Heart left ventricle (tissue), 16 donors: ENCODE results near the gene PPP2R2D. TPM values are rescaled to one million over a fixed set of nuclear protein-coding genes. Genes with fewer than 3 reads are reported as not detected.

ENCODE experiments used
- ATAC-seq, 4 donors: fragments of 200-7000 bp; cut with Tn5 transposase; one replicate each; pipeline ENCODE4 v1.9.1; 2020 to 2022; ENCODE audit warnings: moderate library complexity in 4 of 4, mild to moderate bottlenecking in 3 of 4, moderate number of reproducible peaks in 1 of 4
- DNase-seq, 5 donors: peaks; one replicate each; pipeline ENCODE4 v3.0.0-alpha.2; 2020
- H3K27ac ChIP-seq, 12 donors: fragments of 200-600 bp; sonication (generic) in 4 of 12; one replicate each; pipeline versions ENCODE4 v1.5.0 to v1.8.0; 2016 to 2022; ENCODE audit warnings: mild to moderate bottlenecking in 2 of 12
- H3K27me3 ChIP-seq, 9 donors: fragments of 200-600 bp; sonication (generic) in 2 of 9; one replicate each; pipeline versions ENCODE4 v1.5.1 to v1.8.0; 2016 to 2022; ENCODE audit warnings: mild to moderate bottlenecking in 3 of 9
- H3K36me3 ChIP-seq, 9 donors: fragments of 200-600 bp; sonication (generic) in 2 of 9; one replicate each; pipeline versions ENCODE4 v1.5.0 to v1.8.0; 2018 to 2022; ENCODE audit warnings: mild to moderate bottlenecking in 2 of 9
- H3K4me1 ChIP-seq, 12 donors: fragments of 200-600 bp; sonication (generic) in 4 of 12; one replicate each; pipeline versions ENCODE4 v1.5.0 to v1.8.0; 2016 to 2022; ENCODE audit warnings: mild to moderate bottlenecking in 3 of 12
- H3K4me3 ChIP-seq, 12 donors: fragments of 200-600 bp; sonication (generic) in 4 of 12; one replicate each; pipeline versions ENCODE4 v1.5.0 to v1.8.0; 2017 to 2022; ENCODE audit warnings: mild to moderate bottlenecking in 9 of 12, moderate library complexity in 4 of 12
- H3K9me3 ChIP-seq, 12 donors: fragments of 200-600 bp; sonication (generic) in 4 of 12; one replicate each; pipeline versions ENCODE4 v1.5.0 to v1.8.0; 2016 to 2022; ENCODE audit warnings: mild to moderate bottlenecking in 1 of 12
- CTCF ChIP-seq, 12 donors: fragments of 200-600 bp; sonication (generic) in 4 of 12; IDR thresholded peaks; one replicate each; pipeline versions ENCODE4 v1.5.0 to v1.8.0; 2018 to 2022; ENCODE audit warnings: antibody characterized with exemption in 12 of 12, mild to moderate bottlenecking in 5 of 12
- POLR2A ChIP-seq, 2 donors: fragments of 450-650 bp; IDR thresholded peaks; one replicate each; pipeline ENCODE4 v1.6.1; 2017; ENCODE audit warnings: antibody characterized with exemption in 2 of 2, mild to moderate bottlenecking in 2 of 2, moderate library complexity in 2 of 2
- WGBS, 4 donors: extraction: QIAGEN DNeasy Blood & Tissue Kit in 2 of 4; methylation state at CpG; one replicate each; pipeline versions ENCODE4 v1.1.5 to v1.1.7; 2013 to 2018; 5-methylcytosine and 5-hydroxymethylcytosine counted together
- intact Hi-C, 10 donors: fragments of 100-400 bp; cut with DNase I; formaldehyde crosslinking; loops; one replicate each; pipeline versions ENCODE4 v1.11.1 to v1.14.2; 2022
- polyA plus RNA-seq, 2 donors: library from polyadenylated mRNA; stranded (reverse); fragments of 200-250 nt; gene quantifications; one replicate each; pipeline ENCODE4 v1.2.3, GENCODE V29; 2013
- total RNA-seq, 9 donors: library from RNA; depleted of rRNA in 2 of 9; stranded (reverse); fragments of >200 nt in 2 of 9; fragmentation: NEBNext Ultra II Directional in 3 of 9; extraction: Animal tissue kit (Norgen Biotek cat#: 25700) in 3 of 9; gene quantifications; one replicate each; pipeline versions ENCODE4 v1.1.0 to v1.2.4, GENCODE V29; 2016 to 2023
- donor health status: ischemic (EF 13 %, LVEDD 7.1; RV severe dilation, severe dysfunction).
- donor health status: healthy with polysubstance abuse.
- donor health status: DM: no; HTN: yes; CAD: no.
- donor health status: DM: no; HTN: no; CAD: no.
- donor health status: ischemic (EF 25% LVEDD 6.9; RV normal size, moderate dysfunction).
- donor health status: ischemic (EF 25% LVEDD 5.7; RV mildly dilated, moderate dysfunction).
- donor health status: healthy.
- donor health status: DM: yes; HTN: yes; CAD: no.
- donor health status: ischemic (EF 35%, LVEDD 5.7; RV mildly dilated, moderate dysfunction).
- donor health status: nonischemic (EF 11% LVEDD 7.7; RV severe dilation, severe dysfunction).
- donor health status: DM: yes; HTN: yes; CAD: no.
- donor health status: PGD.
- donor health status: ischemic (EF 29% LVEDD 5.4; RV normal size, mild dysfunction).
- donor health status: nonischemic (EF 23%, LVEDD 6.1; RV moderate dilation, normal function).

The PPP2R2D gene
- total and polyA plus RNA-seq, 11 donors: 29.4 to 43.4 (median 36.4) TPM

- DNase-seq (peak in 1 of 5 donors; percentile 7), ATAC-seq (no peak)
- WGBS, 4 donors: 40 to 50% (median 43%) methylated on average over 11 of the region's 11 CpGs
- Histone ChIP-seq H3K9me3 (no peaks in the 10 kb centered on the region), H3K27ac (no peak overlapping the region), H3K27me3 (peaks cover 5 to 70% (median 14%) of the 10 kb centered on the region in 9 donors), H3K4me3 (no peak overlapping the region), H3K4me1 (no peaks in the 10 kb centered on the region), H3K36me3 (no peaks in the 10 kb centered on the region)
- intact Hi-C loops: no loop called here
- TF ChIP-seq CTCF (IDR thresholded peaks at IDR 0.05): no peak
- TF ChIP-seq POLR2A (IDR thresholded peaks at IDR 0.05): no peak
Measured at GRCh38 chr10:131860806-131861440, 39.9 kb upstream of the PPP2R2D start.

GRCh38 chr10:131862548-131862947 lies 38.3 kb upstream of the PPP2R2D start:
- DNase-seq (no peak), ATAC-seq (peak in 1 of 4 donors; percentile 98)
- intact Hi-C loops: no loop called here
- no peaks in the 10 kb centered on the region for H3K9me3 ChIP-seq
- no peak overlapping the region for H3K4me3 ChIP-seq
- H3K27ac ChIP-seq: no peak overlapping the region
- 58 to 72% (median 63%) methylated on average over 4 of the region's 4 CpGs for WGBS, 4 donors
- H3K36me3 ChIP-seq: no peaks in the 10 kb centered on the region
- H3K4me1 ChIP-seq: no peaks in the 10 kb centered on the region
- no peak for TF ChIP-seq POLR2A (IDR thresholded peaks at IDR 0.05)
- TF ChIP-seq CTCF (IDR thresholded peaks at IDR 0.05): no peak
- H3K27me3 ChIP-seq: peaks cover 5 to 58% (median 8%) of the 10 kb centered on the region in 9 donors

- Histone ChIP-seq H3K27me3 (peaks cover 0 to 41% (median 11%) of the 10 kb centered on the region in 9 donors), H3K9me3 (no peaks in the 10 kb centered on the region), H3K4me1 (no peaks in the 10 kb centered on the region), H3K4me3 (no peak overlapping the region), H3K27ac (no peak overlapping the region), H3K36me3 (no peaks in the 10 kb centered on the region)
- 74 to 77% (median 75%) methylated on average over 14 of the region's 14 CpGs for WGBS, 4 donors
- intact Hi-C loops: no loop called here
- ATAC-seq (no peak), DNase-seq (no peak)
- no peak for TF ChIP-seq POLR2A (IDR thresholded peaks at IDR 0.05)
- TF ChIP-seq CTCF (IDR thresholded peaks at IDR 0.05): no peak
Measured at GRCh38 chr10:131865223-131865917, 35.4 kb upstream of the PPP2R2D start.

GRCh38 chr10:131866673-131867072 lies 34.1 kb upstream of the PPP2R2D start:
- no peak overlapping the region for H3K27ac ChIP-seq
- WGBS, 4 donors: 64 to 79% (median 75%) methylated on average over 10 of the region's 10 CpGs
- H3K27me3 ChIP-seq: peaks cover 0 to 39% (median 3%) of the 10 kb centered on the region in 9 donors
- intact Hi-C loops: no loop called here
- H3K4me3 ChIP-seq: no peak overlapping the region
- TF ChIP-seq CTCF (IDR thresholded peaks at IDR 0.05) (no peak), POLR2A (IDR thresholded peaks at IDR 0.05) (no peak)
- DNase-seq (no peak), ATAC-seq (no peak)
- no peaks in the 10 kb centered on the region for H3K36me3 ChIP-seq
- no peaks in the 10 kb centered on the region for H3K4me1 ChIP-seq
- no peaks in the 10 kb centered on the region for H3K9me3 ChIP-seq
